GM12864 (cell line): ENCODE data around the gene RYK.

Experiments
- DNase-seq: peaks from one replicate; pipeline ENCODE4 v3.0.0-alpha.2; 2011; ENCODE audit warnings: low read depth
- H3K4me3 ChIP-seq: 2 replicates; pipeline ENCODE4 v1.5.1; 2011; ENCODE audit warnings: mild to moderate bottlenecking, low read depth, low read length, control low read depth
- CTCF ChIP-seq: IDR thresholded peaks from 2 replicates; pipeline ENCODE4 v1.5.1; 2011; ENCODE audit warnings: low read depth, mild to moderate bottlenecking, moderate library complexity, low read length, control low read depth, inconsistent platforms; ENCODE audit errors: missing control alignments

The RYK gene

GRCh38 chr3:134114726-134115125 is 135.9 kb downstream of the RYK start:
- no peak for DNase-seq
- no peak overlapping the region for H3K4me3 ChIP-seq
- no peak for TF ChIP-seq CTCF

DNA sequence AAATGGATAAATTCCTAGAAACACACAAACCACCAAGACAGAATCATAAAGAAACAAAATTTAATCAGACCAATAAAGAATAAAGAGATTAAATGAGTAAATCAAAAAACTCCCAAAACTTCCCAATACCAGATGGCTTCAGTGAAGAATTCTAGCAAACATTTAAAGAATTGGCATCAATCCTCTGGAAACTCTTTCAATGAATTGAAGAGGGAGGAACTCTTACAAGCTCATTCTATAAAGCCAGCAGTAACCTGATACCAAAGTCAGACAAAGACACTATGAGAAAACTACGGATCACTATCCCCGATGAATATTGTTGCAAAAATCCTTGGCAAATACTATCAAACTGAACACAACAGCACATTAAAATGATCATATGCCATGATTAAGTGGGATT is 139.0 kb downstream of the RYK start:
- no peak overlapping the region for H3K4me3 ChIP-seq
- TF ChIP-seq CTCF: no peak
- DNase-seq: no peak

DNA sequence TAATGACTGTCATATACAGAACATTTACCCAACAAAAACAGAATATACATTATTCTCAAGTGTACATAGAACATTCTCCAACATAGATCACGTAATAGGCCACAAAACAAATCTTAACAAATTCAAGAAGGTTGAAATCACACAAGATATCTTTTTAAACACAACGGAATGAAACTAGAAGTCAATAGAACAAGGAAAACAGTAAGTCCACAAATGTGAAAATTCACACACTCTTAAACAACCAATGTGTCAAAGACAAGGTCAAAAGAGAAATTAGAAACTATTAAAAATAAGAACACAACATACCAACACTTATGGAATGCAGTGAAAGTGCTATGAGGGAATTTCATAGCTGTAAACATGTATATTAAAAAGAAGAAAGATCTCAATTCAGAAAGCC is 139.7 kb downstream of the RYK start:
- DNase-seq: no peak
- no peak overlapping the region for H3K4me3 ChIP-seq
- no peak for TF ChIP-seq CTCF
